CD4-positive, alpha-beta T cell (primary cell): ENCODE results near the gene KIAA1755. TPM values are rescaled to one million over a fixed set of nuclear protein-coding genes. Genes with fewer than 3 reads are reported as not detected.

Experiments
- ATAC-seq: fragments of 200-7000 bp; cut with Tn5 transposase; one replicate; pipeline ENCODE4 v1.10.0; 2022; ENCODE audit warnings: mild to moderate bottlenecking; ENCODE audit not compliant: poor library complexity
- CTCF ChIA-PET: fragments of 350-600 bp; sonication (Branson Sonifier 250); formaldehyde crosslinking; loops from one replicate; lab custom pipeline; 2021; ENCODE audit warnings: antibody characterized with exemption, inconsistent platforms; lab: Charles Lee
- POLR2A ChIA-PET: fragments of 350-600 bp; sonication (Branson Sonifier 250); formaldehyde crosslinking; loops from one replicate; lab custom pipeline; 2021; ENCODE audit warnings: antibody characterized with exemption, inconsistent platforms; lab: Charles Lee
- DNase-seq, 14 experiments: peaks; one replicate each; pipeline ENCODE4 v3.0.0-alpha.2; 2013 to 2020; ENCODE audit warnings: mixed read lengths in 2 of 14
- H3K27ac ChIP-seq, 2 donors: one replicate each; pipeline versions ENCODE4 v1.5.1 to v1.7.0; 2013; ENCODE audit warnings: low read length in 2 of 2, low read depth in 1 of 2, mild to moderate bottlenecking in 1 of 2
- H3K27me3 ChIP-seq, 2 experiments: 1 replicate in 1 of 2; 2 replicates in 1 of 2; pipeline versions ENCODE4 v1.6.1 to v1.7.0; 2013; ENCODE audit warnings: low read length in 2 of 2, control low read depth in 1 of 2, mild to moderate bottlenecking in 1 of 2, moderate library complexity in 1 of 2; ENCODE audit not compliant: insufficient read depth in 2 of 2, control insufficient read depth in 1 of 2
- H3K36me3 ChIP-seq: one replicate; pipeline ENCODE4 v1.6.1; 2013; ENCODE audit warnings: low read length, control low read depth; ENCODE audit not compliant: insufficient read depth
- H3K4me1 ChIP-seq: one replicate; pipeline ENCODE4 v1.6.1; 2013; ENCODE audit warnings: low read length, control low read depth; ENCODE audit not compliant: insufficient read depth
- H3K4me3 ChIP-seq: one replicate; pipeline ENCODE4 v1.5.1; 2013; ENCODE audit warnings: mild to moderate bottlenecking, low read length, moderate library complexity
- H3K9me3 ChIP-seq, 2 experiments: 1 replicate in 1 of 2; 2 replicates in 1 of 2; pipeline versions ENCODE4 v1.6.1 to v1.7.0; 2013; ENCODE audit warnings: low read length in 2 of 2, mild to moderate bottlenecking in 2 of 2, control low read depth in 1 of 2, moderate library complexity in 1 of 2; ENCODE audit not compliant: control insufficient read depth in 1 of 2, insufficient read depth in 1 of 2
- H3K27ac Mint-ChIP-seq: one replicate; pipeline ENCODE4 v1.8.0; 2020; ENCODE audit warnings: mixed read lengths
- H3K27me3 Mint-ChIP-seq: one replicate; pipeline ENCODE4 v1.8.0; 2021; ENCODE audit warnings: mixed read lengths
- H3K36me3 Mint-ChIP-seq: one replicate; pipeline ENCODE4 v1.8.0; 2021; ENCODE audit warnings: low read depth, mixed read lengths
- H3K4me1 Mint-ChIP-seq: one replicate; pipeline ENCODE4 v1.8.0; 2021; ENCODE audit warnings: low read depth, mixed read lengths
- H3K4me3 Mint-ChIP-seq: one replicate; pipeline ENCODE4 v1.8.0; 2020; ENCODE audit warnings: mild to moderate bottlenecking, mixed read lengths
- H3K9me3 Mint-ChIP-seq: one replicate; pipeline ENCODE4 v1.8.0; 2020; ENCODE audit warnings: mixed read lengths
- CTCF ChIP-seq: fragments of 200-600 bp; IDR thresholded peaks from one replicate; pipeline ENCODE4 v1.8.0; 2022; ENCODE audit warnings: antibody characterized with exemption, mild to moderate bottlenecking
- intact Hi-C, 2 experiments: fragments of 100-400 bp; cut with DNase I in 1 of 2; cut with micrococcal nuclease in 1 of 2; formaldehyde crosslinking; loops; one replicate each; pipeline versions ENCODE4 v1.15.1 to v1.9.0; 2023 to 2025; cut with DNase I, micrococcal nuclease
- total RNA-seq, 174 experiments: library from RNA in 2 of 174; stranded (reverse) in 2 of 174; gene quantifications; one replicate each; pipeline ENCODE4 v1.2.3 and lab custom pipeline; 2021 to 2026

Gene KIAA1755
- total RNA-seq, 2 experiments from 2014 or later, result not detected

DNA sequence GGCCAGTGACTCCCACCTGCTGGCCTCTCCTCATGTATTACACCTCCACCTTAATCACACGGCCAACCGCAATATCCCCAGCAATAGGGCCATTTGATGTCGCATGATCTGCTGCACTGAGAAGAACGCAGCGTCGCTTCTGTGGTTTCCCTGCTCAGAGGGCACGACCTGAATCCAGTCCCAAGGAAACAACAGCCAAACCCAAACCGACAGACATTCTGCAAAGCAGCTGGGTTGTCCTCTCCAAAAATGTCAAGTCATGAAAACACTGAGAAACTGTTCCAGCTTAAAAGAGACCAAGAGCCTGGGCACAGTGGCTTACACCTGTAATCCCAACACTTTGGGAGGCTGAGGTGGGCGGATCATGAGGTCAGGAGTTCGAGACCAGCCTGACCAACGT, 35.9 kb upstream of the KIAA1755 start:
- Mint-ChIP-seq H3K27me3 (peaks cover 43% of the 10 kb centered on the region), H3K27ac (no peak overlapping the region), H3K36me3 (no peaks in the 10 kb centered on the region), H3K9me3 (no peaks in the 10 kb centered on the region), H3K4me1 (no peaks in the 10 kb centered on the region), H3K4me3 (no peak overlapping the region)
- TF ChIP-seq CTCF, result no peak
- Histone ChIP-seq H3K36me3 (no peaks in the 10 kb centered on the region), H3K9me3 (peaks cover 0 to 4% of the 10 kb centered on the region in 2 experiments), H3K27me3 (peaks cover 12 to 14% of the 10 kb centered on the region in 2 experiments), H3K4me1 (no peaks in the 10 kb centered on the region), H3K4me3 (no peak overlapping the region), H3K27ac (no peak overlapping the region)
- ATAC-seq (no peak), DNase-seq (no peak)
- ChIA-PET CTCF (no interaction called here), POLR2A (no interaction called here)
- intact Hi-C loops, result no loop called here

GRCh38 chr20:38295811-38296210, 35.3 kb upstream of the KIAA1755 start:
- Histone ChIP-seq H3K27me3 (peaks cover 12 to 17% of the 10 kb centered on the region in 2 experiments), H3K27ac (no peak overlapping the region), H3K4me3 (no peak overlapping the region), H3K36me3 (no peaks in the 10 kb centered on the region), H3K9me3 (peaks cover 0 to 4% of the 10 kb centered on the region in 2 experiments), H3K4me1 (no peaks in the 10 kb centered on the region)
- intact Hi-C loops, result no loop called here
- Mint-ChIP-seq H3K27ac (no peak overlapping the region), H3K36me3 (no peaks in the 10 kb centered on the region), H3K4me3 (no peak overlapping the region), H3K9me3 (no peaks in the 10 kb centered on the region), H3K27me3 (peaks cover 42% of the 10 kb centered on the region), H3K4me1 (no peaks in the 10 kb centered on the region)
- no peak for ATAC-seq
- ChIA-PET CTCF (no interaction called here), POLR2A (no interaction called here)
- DNase-seq, result no peak
- TF ChIP-seq CTCF, result no peak

- no peaks in the 10 kb centered on the region for H3K4me1 ChIP-seq
Observed at GRCh38 chr20:38294076-38294591, 33.6 kb upstream of the KIAA1755 start.

More at GRCh38 chr20:38294076-38294591, 33.6 kb upstream of the KIAA1755 start:
- Mint-ChIP-seq H3K4me1 (no peaks in the 10 kb centered on the region), H3K9me3 (no peaks in the 10 kb centered on the region), H3K36me3 (no peaks in the 10 kb centered on the region), H3K4me3 (no peak overlapping the region), H3K27ac (no peak overlapping the region), H3K27me3 (peaks cover 46% of the 10 kb centered on the region)
- TF ChIP-seq CTCF, result no peak
- Histone ChIP-seq H3K27me3 (peaks cover 8 to 13% of the 10 kb centered on the region in 2 experiments), H3K36me3 (no peaks in the 10 kb centered on the region), H3K27ac (no peak overlapping the region), H3K9me3 (peaks cover 0 to 4% of the 10 kb centered on the region in 2 experiments), H3K4me3 (no peak overlapping the region)
- intact Hi-C loops, result no loop called here
- no peak for DNase-seq
- POLR2A ChIA-PET, result no interaction called here
- no peak for ATAC-seq
- CTCF ChIA-PET, result no interaction called here
